GM15510 (cell line): ENCODE measurements around the gene KCNK4.

Source experiments
- POLR2A ChIP-seq: IDR thresholded peaks from 3 replicates; pipeline ENCODE4 v1.6.1; 2011; ENCODE audit warnings: borderline replicate concordance; ENCODE audit not compliant: insufficient read length; ENCODE audit errors: extremely low read depth

KCNK4 gene

GRCh38 chr11:64262271-64263002 is 28.7 kb upstream of the KCNK4 start:
- TF ChIP-seq POLR2A = no peak

GRCh38 chr11:64263021-64263946 is 27.8 kb upstream of the KCNK4 start:
- TF ChIP-seq POLR2A = no peak

- no peak for TF ChIP-seq POLR2A
Measured at GRCh38 chr11:64263947-64264317, 27.2 kb upstream of the KCNK4 start.

- TF ChIP-seq POLR2A = no peak
Measured at GRCh38 chr11:64264371-64264852, 26.7 kb upstream of the KCNK4 start.

GRCh38 chr11:64265176-64266160 is 25.6 kb upstream of the KCNK4 start:
- no peak for TF ChIP-seq POLR2A

- TF ChIP-seq POLR2A = no peak
Measured at GRCh38 chr11:64266339-64266738, 24.8 kb upstream of the KCNK4 start.

- no peak for TF ChIP-seq POLR2A
Measured at GRCh38 chr11:64267207-64267945, 23.7 kb upstream of the KCNK4 start.

- TF ChIP-seq POLR2A = no peak
Measured at GRCh38 chr11:64268025-64268892, 22.8 kb upstream of the KCNK4 start.

- TF ChIP-seq POLR2A = no peak
Measured at GRCh38 chr11:64268893-64269539, 22.1 kb upstream of the KCNK4 start.

GRCh38 chr11:64269540-64270220 is 21.4 kb upstream of the KCNK4 start:
- TF ChIP-seq POLR2A = peak; percentile 53

- TF ChIP-seq POLR2A = no peak
Measured at GRCh38 chr11:64275031-64275800, 15.9 kb upstream of the KCNK4 start.
